GM12872 (cell line): ENCODE data around the gene MAN1B1.

Source experiments
- TF ChIP-seq, protein P1 (sequence below): IDR thresholded peaks from 3 replicates; pipeline ENCODE4 v1.5.1; 2011; ENCODE audit warnings: low read depth, mild to moderate bottlenecking, low read length, moderate library complexity; ENCODE audit not compliant: insufficient read depth

MAN1B1 gene

GRCh38 chr9:137099231-137099630 is 12.4 kb downstream of the MAN1B1 start:
- TF ChIP-seq, protein P1, sequence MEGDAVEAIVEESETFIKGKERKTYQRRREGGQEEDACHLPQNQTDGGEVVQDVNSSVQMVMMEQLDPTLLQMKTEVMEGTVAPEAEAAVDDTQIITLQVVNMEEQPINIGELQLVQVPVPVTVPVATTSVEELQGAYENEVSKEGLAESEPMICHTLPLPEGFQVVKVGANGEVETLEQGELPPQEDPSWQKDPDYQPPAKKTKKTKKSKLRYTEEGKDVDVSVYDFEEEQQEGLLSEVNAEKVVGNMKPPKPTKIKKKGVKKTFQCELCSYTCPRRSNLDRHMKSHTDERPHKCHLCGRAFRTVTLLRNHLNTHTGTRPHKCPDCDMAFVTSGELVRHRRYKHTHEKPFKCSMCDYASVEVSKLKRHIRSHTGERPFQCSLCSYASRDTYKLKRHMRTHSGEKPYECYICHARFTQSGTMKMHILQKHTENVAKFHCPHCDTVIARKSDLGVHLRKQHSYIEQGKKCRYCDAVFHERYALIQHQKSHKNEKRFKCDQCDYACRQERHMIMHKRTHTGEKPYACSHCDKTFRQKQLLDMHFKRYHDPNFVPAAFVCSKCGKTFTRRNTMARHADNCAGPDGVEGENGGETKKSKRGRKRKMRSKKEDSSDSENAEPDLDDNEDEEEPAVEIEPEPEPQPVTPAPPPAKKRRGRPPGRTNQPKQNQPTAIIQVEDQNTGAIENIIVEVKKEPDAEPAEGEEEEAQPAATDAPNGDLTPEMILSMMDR, result no peak

DNA sequence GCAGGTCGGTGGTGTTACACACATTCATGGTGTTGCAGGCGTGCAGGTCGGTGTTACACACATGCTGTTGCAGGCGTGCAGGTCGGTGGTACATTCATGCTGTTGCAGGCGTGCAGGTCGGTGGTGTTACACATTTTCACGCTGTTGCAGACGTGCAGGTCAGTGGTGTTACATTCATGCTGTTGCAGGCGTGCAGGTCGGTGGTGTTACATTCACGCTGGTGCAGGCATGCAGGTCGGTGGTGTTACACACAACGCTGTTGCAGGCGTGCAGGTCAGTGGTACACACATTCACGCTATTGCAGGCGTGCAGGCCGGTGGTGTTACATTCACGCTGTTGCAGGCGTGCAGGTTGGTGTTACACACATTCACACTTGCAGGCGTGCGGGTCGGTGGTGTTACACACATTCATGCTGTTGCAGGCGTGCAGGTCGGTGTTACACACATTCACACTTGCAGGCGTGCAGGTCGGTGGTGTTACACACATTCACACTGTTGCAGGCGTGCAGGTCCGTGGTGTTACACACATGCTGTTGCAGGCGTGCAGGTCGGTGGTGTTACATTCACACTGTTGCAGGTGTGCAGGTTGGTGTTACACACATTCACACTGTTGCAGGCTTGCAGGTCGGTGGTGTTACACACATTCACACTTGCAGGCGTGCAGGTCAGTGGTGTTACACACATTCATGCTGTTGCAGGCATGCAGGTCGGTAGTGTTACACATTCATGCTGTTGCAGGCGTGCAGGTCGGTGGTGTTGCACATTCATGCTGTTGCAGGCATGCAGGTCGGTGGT is 16.6 kb downstream of the MAN1B1 start:
- TF ChIP-seq, protein P1, result no peak

DNA sequence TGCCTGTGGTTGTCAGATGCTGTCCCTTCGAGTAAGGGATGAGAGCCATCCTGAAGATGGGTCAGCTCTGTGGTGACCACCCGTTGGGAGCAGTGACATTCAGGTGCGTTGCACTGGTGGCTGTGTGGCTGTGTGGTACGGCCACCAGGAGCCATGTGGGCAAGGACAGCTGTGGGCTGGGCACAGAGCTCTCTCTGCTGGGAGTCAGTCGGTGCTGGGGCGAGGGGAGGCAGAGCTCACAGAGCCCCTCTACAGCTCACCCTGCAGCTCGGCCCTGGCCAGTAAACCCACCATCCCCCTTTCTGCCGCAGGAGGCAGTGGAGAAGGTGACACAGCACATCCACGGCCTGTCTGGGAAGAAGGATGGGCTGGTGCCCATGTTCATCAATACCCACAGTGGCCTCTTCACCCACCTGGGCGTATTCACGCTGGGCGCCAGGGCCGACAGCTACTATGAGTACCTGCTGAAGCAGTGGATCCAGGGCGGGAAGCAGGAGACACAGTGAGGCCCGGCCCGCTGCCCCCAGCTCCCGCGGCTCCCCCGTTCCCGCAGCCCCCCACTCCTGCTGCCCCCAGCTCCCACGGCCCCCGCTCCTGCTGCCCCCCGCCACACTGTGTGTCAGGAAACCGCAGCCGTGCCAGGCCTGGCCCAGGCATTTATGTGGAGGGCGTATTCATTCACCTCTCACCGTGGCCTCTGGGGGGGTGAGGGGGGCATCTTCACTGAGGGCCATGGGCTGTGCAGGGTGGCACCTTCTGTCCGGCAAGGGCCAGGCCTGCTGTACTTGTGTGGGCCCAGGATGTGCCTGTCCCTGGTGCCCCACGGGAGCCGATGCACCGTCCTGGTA is 19.3 kb downstream of the MAN1B1 start:
- TF ChIP-seq, protein P1, result no peak

DNA sequence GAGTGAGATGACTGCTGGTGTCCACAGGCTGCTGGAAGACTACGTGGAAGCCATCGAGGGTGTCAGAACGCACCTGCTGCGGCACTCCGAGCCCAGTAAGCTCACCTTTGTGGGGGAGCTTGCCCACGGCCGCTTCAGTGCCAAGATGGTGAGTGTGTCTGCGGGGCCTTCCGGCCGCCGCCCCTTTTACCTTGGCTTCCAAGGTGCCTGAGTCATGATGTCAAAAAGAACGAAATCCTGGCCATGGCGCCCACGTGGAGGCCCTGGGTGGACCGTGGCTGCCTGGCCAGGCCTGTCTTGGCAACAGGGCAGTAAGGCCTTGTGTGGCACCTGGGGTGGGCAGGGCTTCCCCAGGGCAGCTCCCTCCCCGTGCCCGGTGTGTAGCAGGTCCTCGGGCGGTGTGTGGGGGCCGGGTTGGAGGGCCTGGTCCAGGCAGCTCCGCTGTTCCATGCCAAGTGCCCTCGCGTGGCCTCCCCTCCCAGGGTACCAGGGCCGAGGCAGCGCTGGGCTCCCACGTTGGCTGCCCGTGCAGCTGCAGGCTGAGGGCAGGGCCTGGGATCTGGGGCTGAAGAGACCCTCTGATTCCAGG is 20.0 kb downstream of the MAN1B1 start:
- TF ChIP-seq, protein P1, result no peak

- TF ChIP-seq, protein P1, result no peak
These were observed 20.6 kb downstream of the MAN1B1 start for GRCh38 chr9:137107312-137107921.

GRCh38 chr9:137107982-137108381 is 21.2 kb downstream of the MAN1B1 start:
- TF ChIP-seq, protein P1, result no peak
